ENCODE measurements around the gene ATN1. TPM values are rescaled to one million over a fixed set of nuclear protein-coding genes. Genes with fewer than 3 reads are reported as not detected.

ATN1 gene
- total and polyA plus RNA-seq, 2 of the 8 experiments (the other 6 are each of a cell fraction or from before 2014, with no cell fraction given): 20.6 to 73.4 TPM

GRCh38 chr12:6980740-6981139, 53.0 kb downstream of the ATN1 start (continued):
- no peak for TF ChIP-seq CBX5 (IDR thresholded peaks at IDR 0.05; ENCODE audit: low read depth, low read length)
- TF ChIP-seq ATF2 (IDR thresholded peaks at IDR 0.05; ENCODE audit: low read length): no peak

Measured in H1 (cell line).